ENCODE results near the gene NCOA7. TPM values are rescaled to one million over a fixed set of nuclear protein-coding genes. Genes with fewer than 3 reads are reported as not detected.

Gene NCOA7
- 10 to 100 TPM; 41.5 to 43.3 TPM for total RNA-seq
- long read RNA-seq, donor 1, full-length matches to known transcripts: 3 of 21 reads
- long read RNA-seq, donor 1, partial matches to known transcripts: 6 of 21 reads
- long read RNA-seq, donor 1, other reads (novel, unspliced or antisense): 12 of 21 reads
- long read RNA-seq, donor 2, partial matches to known transcripts: 6 of 18 reads
- long read RNA-seq, donor 2, other reads (novel, unspliced or antisense): 12 of 18 reads

GRCh38 chr6:125790358-125791150 lies at the start of gene NCOA7:
TSS of gene NCOA7 (plus strand) at chr6:125790960. CDS start at chr6:125815355, 24,395 bp downstream.
- intact Hi-C loops (cut with DNase I): no loop called here
- DNase-seq (ENCODE audit: low spot score): peak; percentile 94

- intact Hi-C loops (cut with DNase I): no loop called here
- DNase-seq (ENCODE audit: low spot score): no peak
These were observed 49.4 kb upstream of the NCOA7 start for GRCh38 chr6:125741336-125741735.

- intact Hi-C loops (cut with DNase I): no loop called here
- DNase-seq (ENCODE audit: low spot score): no peak
These were observed 48.7 kb upstream of the NCOA7 start for GRCh38 chr6:125742024-125742423.

- intact Hi-C loops (cut with DNase I): no loop called here
- DNase-seq (ENCODE audit: low spot score): no peak
These were observed 48.2 kb upstream of the NCOA7 start for GRCh38 chr6:125742464-125743120.

GRCh38 chr6:125743604-125744003 lies 47.2 kb upstream of the NCOA7 start:
- no peak for DNase-seq (ENCODE audit: low spot score)
- intact Hi-C loops (cut with DNase I): no loop called here

GRCh38 chr6:125745281-125746018 lies 45.3 kb upstream of the NCOA7 start:
- intact Hi-C loops (cut with DNase I): no loop called here
- DNase-seq (ENCODE audit: low spot score): no peak

- intact Hi-C loops (cut with DNase I): no loop called here
- DNase-seq (ENCODE audit: low spot score): no peak
These were observed 44.7 kb upstream of the NCOA7 start for GRCh38 chr6:125746019-125746414.

- peak; percentile 83 for DNase-seq (ENCODE audit: low spot score)
- intact Hi-C loops (cut with DNase I): no loop called here
These were observed 43.8 kb upstream of the NCOA7 start for GRCh38 chr6:125746731-125747588.

GRCh38 chr6:125747589-125748405 lies 43.0 kb upstream of the NCOA7 start:
- intact Hi-C loops (cut with DNase I): no loop called here
- peak; percentile 85 for DNase-seq (ENCODE audit: low spot score)

- no peak for DNase-seq (ENCODE audit: low spot score)
- intact Hi-C loops (cut with DNase I): no loop called here
These were observed 42.2 kb upstream of the NCOA7 start for GRCh38 chr6:125748406-125749172.

- peak; percentile 97 for DNase-seq (ENCODE audit: low spot score)
- intact Hi-C loops (cut with DNase I): no loop called here
These were observed 41.4 kb upstream of the NCOA7 start, which contains the start of gene HEY2 for GRCh38 chr6:125749173-125749864. TSS of gene HEY2 (plus strand) at chr6:125749632. CDS start at chr6:125749777, 145 bp downstream.

GRCh38 chr6:125749865-125750691 lies 40.7 kb upstream of the NCOA7 start:
- no peak for DNase-seq (ENCODE audit: low spot score)
- intact Hi-C loops (cut with DNase I): loop anchor here in 1 of 2 donors (5.0 kb wide), 1 partner anchor 438 kb away; no protein-coding TSS in a partner anchor

GRCh38 chr6:125750692-125751333 lies 39.9 kb upstream of the NCOA7 start:
- intact Hi-C loops (cut with DNase I): loop anchor here in 1 of 2 donors (5.0 kb wide), 1 partner anchor 439 kb away; no protein-coding TSS in a partner anchor
- DNase-seq (ENCODE audit: low spot score): no peak

- DNase-seq (ENCODE audit: low spot score): no peak
- intact Hi-C loops (cut with DNase I): loop anchor here in 1 of 2 donors (5.0 kb wide), 1 partner anchor 439 kb away; no protein-coding TSS in a partner anchor
These were observed 39.3 kb upstream of the NCOA7 start for GRCh38 chr6:125751334-125751916.
